PFSK-1 (cell line): ENCODE results near the gene YAF2.

Experiments used
- FOXP2 ChIP-seq: optimal IDR thresholded peaks from 2 replicates; pipeline ENCODE3; 2011; ENCODE audit warnings: borderline replicate concordance, control low read depth, inconsistent platforms; ENCODE audit not compliant: insufficient read depth; ENCODE audit errors: extremely low read length, extremely low read depth
- POLR2AphosphoS5 ChIP-seq: IDR thresholded peaks from 2 replicates; pipeline ENCODE4 v1.6.1; 2012; ENCODE audit warnings: low read depth, mild to moderate bottlenecking, control low read depth, low read length, moderate library complexity
- SIN3A ChIP-seq: IDR thresholded peaks from 2 replicates; pipeline ENCODE4 v1.6.1; 2012; ENCODE audit warnings: mild to moderate bottlenecking, low read length, moderate library complexity, borderline replicate concordance; ENCODE audit not compliant: insufficient read depth
- TAF1 ChIP-seq: IDR thresholded peaks from 2 replicates; pipeline ENCODE4 v1.6.1; 2012; ENCODE audit warnings: low read length, control low read depth, borderline replicate concordance; ENCODE audit not compliant: insufficient read depth
- TF ChIP-seq, protein P1 (sequence below), 2 experiments: IDR thresholded peaks; 2 replicates each; pipeline versions ENCODE4 v1.6.1 to v1.8.0; 2011 to 2012; ENCODE audit warnings: low read depth in 2 of 2, low read length in 2 of 2, control low read depth in 1 of 2, inconsistent platforms in 1 of 2, mild to moderate bottlenecking in 1 of 2, moderate library complexity in 1 of 2; ENCODE audit not compliant: insufficient read depth in 1 of 2

DNA sequence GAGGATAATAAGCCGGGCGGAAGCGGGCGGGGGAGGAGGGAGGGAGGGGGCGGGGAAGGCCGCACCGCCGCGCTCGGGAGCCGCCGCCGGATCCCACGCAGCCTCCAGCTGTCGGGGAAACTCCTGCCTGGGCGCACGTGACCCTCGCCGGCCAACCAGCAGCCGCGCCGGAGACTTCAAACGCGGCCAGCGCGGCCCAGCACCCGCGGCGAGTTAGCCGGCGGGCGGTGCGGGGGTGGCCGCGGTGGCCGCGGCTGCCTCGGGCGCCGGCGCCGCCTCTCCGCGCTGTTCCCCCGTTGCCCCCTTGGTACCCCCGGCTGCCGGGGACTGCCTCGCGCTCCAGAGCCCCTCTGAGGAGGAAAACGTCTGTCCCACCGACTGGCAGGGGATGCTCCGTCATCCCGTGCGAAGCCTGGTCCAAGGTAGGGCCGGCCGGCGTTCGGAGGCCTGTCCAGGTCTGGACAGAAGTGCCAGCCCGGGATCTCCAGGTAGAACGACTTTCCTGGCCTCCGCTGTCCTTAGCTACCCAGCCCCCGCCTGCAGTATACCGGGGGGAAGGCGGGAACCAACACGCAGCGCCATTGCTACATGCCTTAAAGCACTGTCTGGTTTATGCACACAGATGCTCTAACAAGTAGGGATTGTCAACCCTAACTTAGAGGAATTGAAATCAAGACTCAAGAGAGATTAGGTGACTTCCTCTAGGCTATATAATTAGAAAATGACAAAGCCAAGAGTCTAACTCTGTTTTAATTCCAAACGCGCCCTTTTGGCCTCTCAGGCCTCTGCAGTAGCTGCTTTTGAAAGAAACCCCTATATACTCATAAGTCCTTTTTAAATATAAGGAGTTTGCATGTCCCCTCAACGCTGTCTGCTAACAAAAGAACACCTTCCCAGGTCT is at the start of gene YAF2:
- TF ChIP-seq POLR2AphosphoS5 (no peak), SIN3A (no peak), TAF1 (peak; percentile 14; the same call in 1 of the 2 replicates), FOXP2 (no peak)
- TF ChIP-seq, protein P1, sequence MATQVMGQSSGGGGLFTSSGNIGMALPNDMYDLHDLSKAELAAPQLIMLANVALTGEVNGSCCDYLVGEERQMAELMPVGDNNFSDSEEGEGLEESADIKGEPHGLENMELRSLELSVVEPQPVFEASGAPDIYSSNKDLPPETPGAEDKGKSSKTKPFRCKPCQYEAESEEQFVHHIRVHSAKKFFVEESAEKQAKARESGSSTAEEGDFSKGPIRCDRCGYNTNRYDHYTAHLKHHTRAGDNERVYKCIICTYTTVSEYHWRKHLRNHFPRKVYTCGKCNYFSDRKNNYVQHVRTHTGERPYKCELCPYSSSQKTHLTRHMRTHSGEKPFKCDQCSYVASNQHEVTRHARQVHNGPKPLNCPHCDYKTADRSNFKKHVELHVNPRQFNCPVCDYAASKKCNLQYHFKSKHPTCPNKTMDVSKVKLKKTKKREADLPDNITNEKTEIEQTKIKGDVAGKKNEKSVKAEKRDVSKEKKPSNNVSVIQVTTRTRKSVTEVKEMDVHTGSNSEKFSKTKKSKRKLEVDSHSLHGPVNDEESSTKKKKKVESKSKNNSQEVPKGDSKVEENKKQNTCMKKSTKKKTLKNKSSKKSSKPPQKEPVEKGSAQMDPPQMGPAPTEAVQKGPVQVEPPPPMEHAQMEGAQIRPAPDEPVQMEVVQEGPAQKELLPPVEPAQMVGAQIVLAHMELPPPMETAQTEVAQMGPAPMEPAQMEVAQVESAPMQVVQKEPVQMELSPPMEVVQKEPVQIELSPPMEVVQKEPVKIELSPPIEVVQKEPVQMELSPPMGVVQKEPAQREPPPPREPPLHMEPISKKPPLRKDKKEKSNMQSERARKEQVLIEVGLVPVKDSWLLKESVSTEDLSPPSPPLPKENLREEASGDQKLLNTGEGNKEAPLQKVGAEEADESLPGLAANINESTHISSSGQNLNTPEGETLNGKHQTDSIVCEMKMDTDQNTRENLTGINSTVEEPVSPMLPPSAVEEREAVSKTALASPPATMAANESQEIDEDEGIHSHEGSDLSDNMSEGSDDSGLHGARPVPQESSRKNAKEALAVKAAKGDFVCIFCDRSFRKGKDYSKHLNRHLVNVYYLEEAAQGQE (IDR thresholded peaks at IDR 0.05; ENCODE audit: insufficient read depth in 1 of 2, low read depth in 2 of 2, low read length in 2 of 2): no peak
